Peyer's patch (tissue), 4 donors: ENCODE measurements around the gene OR6B3. TPM values are rescaled to one million over a fixed set of nuclear protein-coding genes. Genes with fewer than 3 reads are reported as not detected.

Experiments
- DNase-seq, 3 donors: peaks; one replicate each; pipeline ENCODE4 v3.0.0-alpha.2; 2017 to 2019
- H3K27ac ChIP-seq, 4 donors: fragments of 200-600 bp; sonication (generic); one replicate each; pipeline ENCODE4 v1.5.1; 2016 to 2019
- H3K27me3 ChIP-seq, 2 donors: fragments of 200-600 bp; sonication (generic); one replicate each; pipeline ENCODE4 v1.5.1; 2019
- H3K36me3 ChIP-seq, 3 donors: fragments of 200-600 bp; sonication (generic); one replicate each; pipeline ENCODE4 v1.5.1; 2016 to 2019
- H3K4me1 ChIP-seq, 4 donors: fragments of 200-600 bp; sonication (generic); one replicate each; pipeline ENCODE4 v1.5.1; 2016 to 2019
- H3K4me3 ChIP-seq, 4 donors: fragments of 200-600 bp; sonication (generic); 1 replicate in 3 of 4; 2 replicates in 1 of 4; pipeline ENCODE4 v1.5.1; 2016 to 2019; ENCODE audit warnings: mild to moderate bottlenecking in 1 of 4
- H3K9me3 ChIP-seq, 4 donors: fragments of 200-600 bp; sonication (generic); one replicate each; pipeline ENCODE4 v1.5.1; 2016 to 2019; ENCODE audit warnings: mild to moderate bottlenecking in 1 of 4
- CTCF ChIP-seq, 6 experiments: fragments of 450-650 bp in 4 of 6; fragments of 200-600 bp in 2 of 6; sonication (generic) in 1 of 6; IDR thresholded peaks; one replicate each; pipeline ENCODE4 v1.5.1; 2017 to 2019; ENCODE audit warnings: antibody characterized with exemption in 6 of 6, mild to moderate bottlenecking in 3 of 6, moderate library complexity in 1 of 6
- POLR2A ChIP-seq, 2 donors: fragments of 450-650 bp; IDR thresholded peaks; one replicate each; pipeline ENCODE4 v1.5.1; 2017; ENCODE audit warnings: antibody characterized with exemption in 2 of 2, mild to moderate bottlenecking in 2 of 2, moderate library complexity in 2 of 2
- total RNA-seq, 4 donors: library from RNA; depleted of rRNA; stranded (reverse); fragments of >200 nt; gene quantifications; one replicate each; pipeline ENCODE4 v1.1.0, GENCODE V29; 2016

Gene OR6B3
- total RNA-seq, 4 donors from 2014 or later = not detected

GRCh38 chr2:240043279-240043989 lies 9.9 kb downstream of the OR6B3 start:
- no peaks in the 10 kb centered on the region for H3K9me3 ChIP-seq
- DNase-seq = no peak
- no peak overlapping the region for H3K27ac ChIP-seq
- H3K36me3 ChIP-seq = no peaks in the 10 kb centered on the region
- no peaks in the 10 kb centered on the region for H3K27me3 ChIP-seq
- H3K4me1 ChIP-seq = no peaks in the 10 kb centered on the region
- TF ChIP-seq POLR2A (IDR thresholded peaks at IDR 0.05) (no peak), CTCF (IDR thresholded peaks at IDR 0.05) (no peak)
- H3K4me3 ChIP-seq = no peak overlapping the region

GRCh38 chr2:240042740-240043139 lies 10.6 kb downstream of the OR6B3 start:
- no peak for DNase-seq
- Histone ChIP-seq H3K27me3 (no peaks in the 10 kb centered on the region), H3K9me3 (no peaks in the 10 kb centered on the region), H3K36me3 (no peaks in the 10 kb centered on the region), H3K27ac (no peak overlapping the region), H3K4me3 (no peak overlapping the region), H3K4me1 (no peaks in the 10 kb centered on the region)
- TF ChIP-seq POLR2A (IDR thresholded peaks at IDR 0.05) (no peak), CTCF (IDR thresholded peaks at IDR 0.05) (no peak)

DNA sequence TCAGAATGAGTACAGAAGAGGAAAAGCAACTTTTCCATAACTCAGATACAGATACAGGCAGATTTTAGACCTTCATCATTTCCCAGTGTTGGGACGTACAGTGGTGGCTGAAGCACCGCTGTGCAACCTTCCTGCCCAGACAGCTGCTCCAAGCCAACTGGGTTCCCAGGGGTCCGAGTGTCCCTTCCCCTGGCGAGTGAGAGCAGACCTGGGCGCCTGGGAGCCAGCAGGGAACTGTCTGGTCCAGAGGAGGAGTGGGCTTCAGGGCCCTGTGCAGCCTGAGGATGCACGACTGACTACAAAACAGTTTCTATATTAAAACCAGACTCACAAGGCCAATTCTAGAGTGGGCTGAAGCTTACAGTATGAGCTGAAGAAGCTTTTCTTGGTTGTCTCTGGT lies 12.0 kb downstream of the OR6B3 start:
- H3K36me3 ChIP-seq = no peaks in the 10 kb centered on the region
- TF ChIP-seq POLR2A (IDR thresholded peaks at IDR 0.05) = no peak
- no peak for TF ChIP-seq CTCF (IDR thresholded peaks at IDR 0.05)
- no peaks in the 10 kb centered on the region for H3K27me3 ChIP-seq
- DNase-seq = no peak
- no peak overlapping the region for H3K27ac ChIP-seq
- no peaks in the 10 kb centered on the region for H3K4me1 ChIP-seq
- no peaks in the 10 kb centered on the region for H3K9me3 ChIP-seq
- H3K4me3 ChIP-seq = no peak overlapping the region

DNA sequence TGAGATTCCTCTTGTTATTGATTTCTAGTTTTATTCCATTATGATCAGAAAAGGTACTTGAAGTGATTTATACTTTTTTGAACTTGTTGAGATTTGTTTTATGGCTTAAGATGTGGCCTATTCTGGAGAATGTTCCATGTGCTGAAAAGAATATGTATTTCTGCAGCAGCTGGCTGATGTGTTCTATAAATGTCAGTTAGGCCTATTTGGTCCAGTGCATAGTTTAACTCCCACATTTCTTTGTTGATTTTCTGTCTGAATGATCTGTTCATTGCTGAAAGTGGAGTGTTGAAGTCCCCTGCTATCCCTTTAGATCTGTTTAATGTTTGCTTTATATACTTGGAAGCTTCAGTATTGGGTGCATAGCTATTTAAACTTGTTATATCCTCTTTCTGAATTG lies 16.0 kb downstream of the OR6B3 start:
- TF ChIP-seq POLR2A (IDR thresholded peaks at IDR 0.05) (no peak), CTCF (IDR thresholded peaks at IDR 0.05) (no peak)
- no peak for DNase-seq
- Histone ChIP-seq H3K4me1 (no peaks in the 10 kb centered on the region), H3K4me3 (no peak overlapping the region), H3K36me3 (no peaks in the 10 kb centered on the region), H3K27ac (no peak overlapping the region), H3K9me3 (no peaks in the 10 kb centered on the region), H3K27me3 (no peaks in the 10 kb centered on the region)

DNA sequence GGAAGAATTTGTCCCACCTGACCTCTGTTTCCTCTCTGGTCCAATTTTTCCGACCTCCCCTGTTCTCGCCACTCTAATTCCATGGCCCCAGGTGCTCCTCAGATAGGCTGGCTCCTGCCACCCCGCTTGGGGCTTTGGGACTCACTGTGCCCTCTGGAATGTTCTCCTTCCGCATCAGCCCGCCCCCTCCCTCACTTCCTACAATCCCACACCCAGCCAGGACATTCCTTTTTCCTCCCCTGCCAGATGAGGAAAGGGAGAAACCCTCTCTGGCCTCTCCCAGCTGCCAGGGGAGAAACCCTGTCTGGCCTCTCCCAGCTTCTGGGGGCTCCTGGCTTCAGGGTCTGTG lies 20.0 kb downstream of the OR6B3 start:
- H3K36me3 ChIP-seq = no peaks in the 10 kb centered on the region
- H3K27ac ChIP-seq = no peak overlapping the region

More for the DNA sequence above, 20.0 kb downstream of the OR6B3 start:
- H3K9me3 ChIP-seq = no peaks in the 10 kb centered on the region
- H3K4me1 ChIP-seq = no peaks in the 10 kb centered on the region
- TF ChIP-seq POLR2A (IDR thresholded peaks at IDR 0.05) (no peak), CTCF (IDR thresholded peaks at IDR 0.05) (no peak)
- no peaks in the 10 kb centered on the region for H3K27me3 ChIP-seq
- H3K4me3 ChIP-seq = no peak overlapping the region
- no peak for DNase-seq
